Measurements from ENCODE around the gene CSTPP1. TPM values are rescaled to one million over a fixed set of nuclear protein-coding genes. Genes with fewer than 3 reads are reported as not detected.

Gene CSTPP1
- total and polyA plus RNA-seq, 2 of the 8 experiments (the other 6 are each of a cell fraction or from before 2014, with no cell fraction given): 24.2 to 28.7 TPM

DNA sequence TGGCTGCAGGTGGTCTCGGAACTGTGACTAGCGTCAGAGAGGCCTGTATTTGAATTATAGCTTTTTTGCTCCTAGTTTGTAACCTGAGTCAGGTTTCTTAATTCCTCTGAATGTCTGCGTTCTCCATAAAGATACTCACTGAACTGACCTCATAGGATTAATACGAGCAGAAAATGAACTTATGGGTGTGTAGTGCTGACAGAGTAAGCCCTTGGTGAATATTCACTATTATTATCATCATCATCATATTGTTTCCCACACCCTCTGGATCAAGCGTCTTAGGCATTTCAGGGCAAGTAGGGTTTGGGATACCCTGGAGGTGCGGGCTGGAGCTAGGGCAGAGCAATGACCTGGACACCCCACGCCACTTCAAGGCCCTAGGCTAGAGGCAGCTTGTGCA is 211.1 kb downstream of the CSTPP1 start (continued):
- TF ChIP-seq, protein P1, sequence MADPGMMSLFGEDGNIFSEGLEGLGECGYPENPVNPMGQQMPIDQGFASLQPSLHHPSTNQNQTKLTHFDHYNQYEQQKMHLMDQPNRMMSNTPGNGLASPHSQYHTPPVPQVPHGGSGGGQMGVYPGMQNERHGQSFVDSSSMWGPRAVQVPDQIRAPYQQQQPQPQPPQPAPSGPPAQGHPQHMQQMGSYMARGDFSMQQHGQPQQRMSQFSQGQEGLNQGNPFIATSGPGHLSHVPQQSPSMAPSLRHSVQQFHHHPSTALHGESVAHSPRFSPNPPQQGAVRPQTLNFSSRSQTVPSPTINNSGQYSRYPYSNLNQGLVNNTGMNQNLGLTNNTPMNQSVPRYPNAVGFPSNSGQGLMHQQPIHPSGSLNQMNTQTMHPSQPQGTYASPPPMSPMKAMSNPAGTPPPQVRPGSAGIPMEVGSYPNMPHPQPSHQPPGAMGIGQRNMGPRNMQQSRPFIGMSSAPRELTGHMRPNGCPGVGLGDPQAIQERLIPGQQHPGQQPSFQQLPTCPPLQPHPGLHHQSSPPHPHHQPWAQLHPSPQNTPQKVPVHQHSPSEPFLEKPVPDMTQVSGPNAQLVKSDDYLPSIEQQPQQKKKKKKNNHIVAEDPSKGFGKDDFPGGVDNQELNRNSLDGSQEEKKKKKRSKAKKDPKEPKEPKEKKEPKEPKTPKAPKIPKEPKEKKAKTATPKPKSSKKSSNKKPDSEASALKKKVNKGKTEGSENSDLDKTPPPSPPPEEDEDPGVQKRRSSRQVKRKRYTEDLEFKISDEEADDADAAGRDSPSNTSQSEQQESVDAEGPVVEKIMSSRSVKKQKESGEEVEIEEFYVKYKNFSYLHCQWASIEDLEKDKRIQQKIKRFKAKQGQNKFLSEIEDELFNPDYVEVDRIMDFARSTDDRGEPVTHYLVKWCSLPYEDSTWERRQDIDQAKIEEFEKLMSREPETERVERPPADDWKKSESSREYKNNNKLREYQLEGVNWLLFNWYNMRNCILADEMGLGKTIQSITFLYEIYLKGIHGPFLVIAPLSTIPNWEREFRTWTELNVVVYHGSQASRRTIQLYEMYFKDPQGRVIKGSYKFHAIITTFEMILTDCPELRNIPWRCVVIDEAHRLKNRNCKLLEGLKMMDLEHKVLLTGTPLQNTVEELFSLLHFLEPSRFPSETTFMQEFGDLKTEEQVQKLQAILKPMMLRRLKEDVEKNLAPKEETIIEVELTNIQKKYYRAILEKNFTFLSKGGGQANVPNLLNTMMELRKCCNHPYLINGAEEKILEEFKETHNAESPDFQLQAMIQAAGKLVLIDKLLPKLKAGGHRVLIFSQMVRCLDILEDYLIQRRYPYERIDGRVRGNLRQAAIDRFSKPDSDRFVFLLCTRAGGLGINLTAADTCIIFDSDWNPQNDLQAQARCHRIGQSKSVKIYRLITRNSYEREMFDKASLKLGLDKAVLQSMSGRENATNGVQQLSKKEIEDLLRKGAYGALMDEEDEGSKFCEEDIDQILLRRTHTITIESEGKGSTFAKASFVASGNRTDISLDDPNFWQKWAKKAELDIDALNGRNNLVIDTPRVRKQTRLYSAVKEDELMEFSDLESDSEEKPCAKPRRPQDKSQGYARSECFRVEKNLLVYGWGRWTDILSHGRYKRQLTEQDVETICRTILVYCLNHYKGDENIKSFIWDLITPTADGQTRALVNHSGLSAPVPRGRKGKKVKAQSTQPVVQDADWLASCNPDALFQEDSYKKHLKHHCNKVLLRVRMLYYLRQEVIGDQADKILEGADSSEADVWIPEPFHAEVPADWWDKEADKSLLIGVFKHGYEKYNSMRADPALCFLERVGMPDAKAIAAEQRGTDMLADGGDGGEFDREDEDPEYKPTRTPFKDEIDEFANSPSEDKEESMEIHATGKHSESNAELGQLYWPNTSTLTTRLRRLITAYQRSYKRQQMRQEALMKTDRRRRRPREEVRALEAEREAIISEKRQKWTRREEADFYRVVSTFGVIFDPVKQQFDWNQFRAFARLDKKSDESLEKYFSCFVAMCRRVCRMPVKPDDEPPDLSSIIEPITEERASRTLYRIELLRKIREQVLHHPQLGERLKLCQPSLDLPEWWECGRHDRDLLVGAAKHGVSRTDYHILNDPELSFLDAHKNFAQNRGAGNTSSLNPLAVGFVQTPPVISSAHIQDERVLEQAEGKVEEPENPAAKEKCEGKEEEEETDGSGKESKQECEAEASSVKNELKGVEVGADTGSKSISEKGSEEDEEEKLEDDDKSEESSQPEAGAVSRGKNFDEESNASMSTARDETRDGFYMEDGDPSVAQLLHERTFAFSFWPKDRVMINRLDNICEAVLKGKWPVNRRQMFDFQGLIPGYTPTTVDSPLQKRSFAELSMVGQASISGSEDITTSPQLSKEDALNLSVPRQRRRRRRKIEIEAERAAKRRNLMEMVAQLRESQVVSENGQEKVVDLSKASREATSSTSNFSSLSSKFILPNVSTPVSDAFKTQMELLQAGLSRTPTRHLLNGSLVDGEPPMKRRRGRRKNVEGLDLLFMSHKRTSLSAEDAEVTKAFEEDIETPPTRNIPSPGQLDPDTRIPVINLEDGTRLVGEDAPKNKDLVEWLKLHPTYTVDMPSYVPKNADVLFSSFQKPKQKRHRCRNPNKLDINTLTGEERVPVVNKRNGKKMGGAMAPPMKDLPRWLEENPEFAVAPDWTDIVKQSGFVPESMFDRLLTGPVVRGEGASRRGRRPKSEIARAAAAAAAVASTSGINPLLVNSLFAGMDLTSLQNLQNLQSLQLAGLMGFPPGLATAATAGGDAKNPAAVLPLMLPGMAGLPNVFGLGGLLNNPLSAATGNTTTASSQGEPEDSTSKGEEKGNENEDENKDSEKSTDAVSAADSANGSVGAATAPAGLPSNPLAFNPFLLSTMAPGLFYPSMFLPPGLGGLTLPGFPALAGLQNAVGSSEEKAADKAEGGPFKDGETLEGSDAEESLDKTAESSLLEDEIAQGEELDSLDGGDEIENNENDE (IDR thresholded peaks at IDR 0.05; ENCODE audit: insufficient replicate concordance, low read length): no peak
- no peak for TF ChIP-seq GABPA (IDR thresholded peaks at IDR 0.05; ENCODE audit: borderline replicate concordance, insufficient read depth, low read length)
- TF ChIP-seq BCL11A (IDR thresholded peaks at IDR 0.05; ENCODE audit: low read depth in 2 of 2, low read length in 2 of 2): no peak
- TF ChIP-seq, protein P2, sequence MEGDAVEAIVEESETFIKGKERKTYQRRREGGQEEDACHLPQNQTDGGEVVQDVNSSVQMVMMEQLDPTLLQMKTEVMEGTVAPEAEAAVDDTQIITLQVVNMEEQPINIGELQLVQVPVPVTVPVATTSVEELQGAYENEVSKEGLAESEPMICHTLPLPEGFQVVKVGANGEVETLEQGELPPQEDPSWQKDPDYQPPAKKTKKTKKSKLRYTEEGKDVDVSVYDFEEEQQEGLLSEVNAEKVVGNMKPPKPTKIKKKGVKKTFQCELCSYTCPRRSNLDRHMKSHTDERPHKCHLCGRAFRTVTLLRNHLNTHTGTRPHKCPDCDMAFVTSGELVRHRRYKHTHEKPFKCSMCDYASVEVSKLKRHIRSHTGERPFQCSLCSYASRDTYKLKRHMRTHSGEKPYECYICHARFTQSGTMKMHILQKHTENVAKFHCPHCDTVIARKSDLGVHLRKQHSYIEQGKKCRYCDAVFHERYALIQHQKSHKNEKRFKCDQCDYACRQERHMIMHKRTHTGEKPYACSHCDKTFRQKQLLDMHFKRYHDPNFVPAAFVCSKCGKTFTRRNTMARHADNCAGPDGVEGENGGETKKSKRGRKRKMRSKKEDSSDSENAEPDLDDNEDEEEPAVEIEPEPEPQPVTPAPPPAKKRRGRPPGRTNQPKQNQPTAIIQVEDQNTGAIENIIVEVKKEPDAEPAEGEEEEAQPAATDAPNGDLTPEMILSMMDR (IDR thresholded peaks at IDR 0.05; ENCODE audit: control extremely low read depth in 1 of 3, insufficient read depth in 1 of 3, low read depth in 1 of 3, low read length in 3 of 3): no peak
- TF ChIP-seq HDAC6 (IDR thresholded peaks at IDR 0.05; ENCODE audit: low read depth, low read length): no peak
- TF ChIP-seq, protein P3, sequence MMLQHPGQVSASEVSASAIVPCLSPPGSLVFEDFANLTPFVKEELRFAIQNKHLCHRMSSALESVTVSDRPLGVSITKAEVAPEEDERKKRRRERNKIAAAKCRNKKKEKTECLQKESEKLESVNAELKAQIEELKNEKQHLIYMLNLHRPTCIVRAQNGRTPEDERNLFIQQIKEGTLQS (IDR thresholded peaks at IDR 0.05; ENCODE audit: insufficient read depth, low read depth, low read length): no peak
- TF ChIP-seq TCF12 (IDR thresholded peaks at IDR 0.05; ENCODE audit: low read depth, low read length): no peak
- TF ChIP-seq RXRA (IDR thresholded peaks at IDR 0.05; ENCODE audit: insufficient read depth, low read depth, low read length): no peak
